Measurements from ENCODE around the gene LCORL.

Gene LCORL

DNA sequence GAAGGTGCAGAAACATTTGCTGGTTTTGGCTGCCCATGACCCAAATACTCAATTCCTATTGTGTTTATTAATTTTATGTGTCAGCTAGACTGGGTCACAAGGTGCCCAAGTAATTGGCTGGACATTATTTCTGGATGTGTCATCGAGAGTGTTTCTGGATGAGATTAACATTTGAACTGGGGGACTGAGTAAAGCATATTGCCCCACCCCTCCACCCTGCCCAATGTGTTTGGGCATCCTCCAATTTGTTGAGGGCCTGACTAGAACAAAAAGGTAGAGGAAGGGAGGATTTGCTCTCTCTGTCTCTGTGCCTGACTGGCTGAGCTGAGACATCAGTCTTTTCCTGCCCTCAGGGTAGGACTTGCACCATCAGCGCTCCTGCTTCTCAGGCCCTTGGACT, 29.7 kb upstream of the LCORL start:
- no peak for TF ChIP-seq EZH2phosphoT487 (IDR thresholded peaks at IDR 0.05; ENCODE audit: borderline replicate concordance, low read length)
- TF ChIP-seq, protein P1, sequence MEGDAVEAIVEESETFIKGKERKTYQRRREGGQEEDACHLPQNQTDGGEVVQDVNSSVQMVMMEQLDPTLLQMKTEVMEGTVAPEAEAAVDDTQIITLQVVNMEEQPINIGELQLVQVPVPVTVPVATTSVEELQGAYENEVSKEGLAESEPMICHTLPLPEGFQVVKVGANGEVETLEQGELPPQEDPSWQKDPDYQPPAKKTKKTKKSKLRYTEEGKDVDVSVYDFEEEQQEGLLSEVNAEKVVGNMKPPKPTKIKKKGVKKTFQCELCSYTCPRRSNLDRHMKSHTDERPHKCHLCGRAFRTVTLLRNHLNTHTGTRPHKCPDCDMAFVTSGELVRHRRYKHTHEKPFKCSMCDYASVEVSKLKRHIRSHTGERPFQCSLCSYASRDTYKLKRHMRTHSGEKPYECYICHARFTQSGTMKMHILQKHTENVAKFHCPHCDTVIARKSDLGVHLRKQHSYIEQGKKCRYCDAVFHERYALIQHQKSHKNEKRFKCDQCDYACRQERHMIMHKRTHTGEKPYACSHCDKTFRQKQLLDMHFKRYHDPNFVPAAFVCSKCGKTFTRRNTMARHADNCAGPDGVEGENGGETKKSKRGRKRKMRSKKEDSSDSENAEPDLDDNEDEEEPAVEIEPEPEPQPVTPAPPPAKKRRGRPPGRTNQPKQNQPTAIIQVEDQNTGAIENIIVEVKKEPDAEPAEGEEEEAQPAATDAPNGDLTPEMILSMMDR (IDR thresholded peaks at IDR 0.05; ENCODE audit: low read depth, low read length, poor library complexity, severe bottlenecking) = no peak
- H3K27ac ChIP-seq (ENCODE audit: low read depth, low read length) = no peak overlapping the region
- H3K36me3 ChIP-seq (ENCODE audit: control insufficient read depth, low read length) = no peaks in the 10 kb centered on the region
- H3K27me3 ChIP-seq (ENCODE audit: control insufficient read depth, low read length) = peaks cover 14% of the 10 kb centered on the region
- H4K20me1 ChIP-seq (ENCODE audit: control insufficient read depth, insufficient read depth, low read depth, low read length) = no peaks in the 10 kb centered on the region
- no peak overlapping the region for H3K4me3 ChIP-seq (ENCODE audit: low read length)
- no peaks in the 10 kb centered on the region for H3K79me2 ChIP-seq (ENCODE audit: control insufficient read depth, low read length)
- H3F3A ChIP-seq (ENCODE audit: control insufficient read depth, insufficient read depth) = no peaks in the 10 kb centered on the region
- H3K4me1 ChIP-seq (ENCODE audit: control insufficient read depth, low read length) = no peaks in the 10 kb centered on the region
- no peaks in the 10 kb centered on the region for H3K9me3 ChIP-seq (ENCODE audit: control insufficient read depth, insufficient read depth, low read length)
- no peak overlapping the region for H3K4me2 ChIP-seq (ENCODE audit: low read length)
- no peaks in the 10 kb centered on the region for H3K9me2 ChIP-seq (replicated peaks; ENCODE audit: control insufficient read depth, low read length)

DNA sequence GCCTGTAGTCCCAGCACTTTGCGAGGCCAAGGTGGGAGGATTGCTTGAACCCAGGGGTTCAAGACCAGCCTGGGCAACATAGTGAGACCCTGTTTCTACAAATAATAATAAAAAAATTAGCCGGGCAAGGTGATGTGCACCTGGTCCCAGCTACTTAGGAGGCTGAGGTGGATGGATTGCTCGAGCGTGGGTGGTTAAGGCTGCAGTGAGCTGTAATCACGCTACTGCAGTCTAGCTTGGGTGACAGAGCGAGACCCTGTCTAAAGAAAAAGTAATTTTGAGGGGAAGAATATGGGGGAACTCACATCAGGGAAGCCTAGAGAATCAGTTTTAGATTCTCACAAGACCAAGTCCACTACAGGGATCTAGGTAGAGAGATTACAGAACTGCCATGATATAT, 28.9 kb upstream of the LCORL start:
- TF ChIP-seq, protein P1 (IDR thresholded peaks at IDR 0.05; ENCODE audit: low read depth, low read length, poor library complexity, severe bottlenecking) = no peak
- TF ChIP-seq EZH2phosphoT487 (IDR thresholded peaks at IDR 0.05; ENCODE audit: borderline replicate concordance, low read length) = no peak
- Histone ChIP-seq H3K4me1 (ENCODE audit: control insufficient read depth, low read length) (no peaks in the 10 kb centered on the region), H3K27ac (ENCODE audit: low read depth, low read length) (no peak overlapping the region), H3K79me2 (ENCODE audit: control insufficient read depth, low read length) (no peaks in the 10 kb centered on the region), H3F3A (ENCODE audit: control insufficient read depth, insufficient read depth) (no peaks in the 10 kb centered on the region), H3K4me3 (ENCODE audit: low read length) (no peak overlapping the region), H3K9me2 (replicated peaks; ENCODE audit: control insufficient read depth, low read length) (no peaks in the 10 kb centered on the region), H3K4me2 (ENCODE audit: low read length) (no peak overlapping the region), H3K36me3 (ENCODE audit: control insufficient read depth, low read length) (no peaks in the 10 kb centered on the region), H4K20me1 (ENCODE audit: control insufficient read depth, insufficient read depth, low read depth, low read length) (no peaks in the 10 kb centered on the region), H3K9me3 (ENCODE audit: control insufficient read depth, insufficient read depth, low read length) (no peaks in the 10 kb centered on the region), H3K27me3 (ENCODE audit: control insufficient read depth, low read length) (peaks cover 7% of the 10 kb centered on the region)

DNA sequence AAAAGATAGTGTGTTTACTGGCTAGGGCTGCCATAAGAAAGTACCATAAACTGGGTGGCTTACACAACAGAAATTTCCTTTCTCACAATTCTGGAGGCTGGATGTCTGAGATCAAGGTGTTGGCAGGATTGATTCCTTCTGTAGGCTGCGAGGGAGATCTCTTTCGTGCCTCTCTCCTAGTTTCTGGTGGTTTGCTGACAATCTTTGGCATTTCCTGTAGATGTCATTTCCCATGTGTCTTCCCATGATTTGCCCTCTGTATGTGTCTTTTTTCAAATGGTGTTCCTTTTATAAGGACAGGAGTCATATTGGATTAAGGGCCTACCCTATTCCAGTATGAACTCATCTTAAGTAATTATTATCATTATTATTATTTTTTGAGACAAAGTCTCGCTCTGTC, 27.9 kb upstream of the LCORL start:
- no peak for TF ChIP-seq EZH2phosphoT487 (IDR thresholded peaks at IDR 0.05; ENCODE audit: borderline replicate concordance, low read length)
- TF ChIP-seq, protein P1 (IDR thresholded peaks at IDR 0.05; ENCODE audit: low read depth, low read length, poor library complexity, severe bottlenecking) = no peak
- Histone ChIP-seq H3K9me2 (replicated peaks; ENCODE audit: control insufficient read depth, low read length) (no peaks in the 10 kb centered on the region), H4K20me1 (ENCODE audit: control insufficient read depth, insufficient read depth, low read depth, low read length) (no peaks in the 10 kb centered on the region), H3K27ac (ENCODE audit: low read depth, low read length) (no peak overlapping the region), H3K4me1 (ENCODE audit: control insufficient read depth, low read length) (no peaks in the 10 kb centered on the region), H3K4me3 (ENCODE audit: low read length) (no peak overlapping the region), H3K36me3 (ENCODE audit: control insufficient read depth, low read length) (no peaks in the 10 kb centered on the region), H3K27me3 (ENCODE audit: control insufficient read depth, low read length) (peaks cover 4% of the 10 kb centered on the region; the same call in 1 of the 2 replicates), H3K79me2 (ENCODE audit: control insufficient read depth, low read length) (no peaks in the 10 kb centered on the region), H3F3A (ENCODE audit: control insufficient read depth, insufficient read depth) (no peaks in the 10 kb centered on the region), H3K9me3 (ENCODE audit: control insufficient read depth, insufficient read depth, low read length) (no peaks in the 10 kb centered on the region), H3K4me2 (ENCODE audit: low read length) (no peak overlapping the region)

DNA sequence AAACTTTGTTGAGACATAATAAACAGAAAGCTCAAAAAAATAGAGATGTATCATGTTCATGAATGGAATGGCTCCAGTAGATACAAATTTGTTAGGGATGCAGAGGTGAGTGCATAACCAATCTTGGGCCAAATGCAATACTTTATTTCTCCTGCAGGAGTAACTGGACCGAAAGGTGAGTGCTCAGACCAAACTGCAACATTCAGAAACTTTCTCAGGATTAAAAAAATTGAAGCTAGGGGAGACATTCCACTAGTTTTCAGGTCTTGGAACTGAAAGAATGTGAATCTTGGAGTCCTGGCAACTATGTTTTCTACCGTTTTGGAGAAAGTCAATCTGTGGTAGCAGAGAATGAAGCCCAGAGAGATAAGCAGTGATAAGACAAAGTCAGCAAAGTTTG, 21.2 kb upstream of the LCORL start:
- Histone ChIP-seq H3K4me3 (ENCODE audit: low read length) (no peak overlapping the region), H3K4me1 (ENCODE audit: control insufficient read depth, low read length) (no peaks in the 10 kb centered on the region), H3F3A (ENCODE audit: control insufficient read depth, insufficient read depth) (no peaks in the 10 kb centered on the region), H3K27ac (ENCODE audit: low read depth, low read length) (no peak overlapping the region), H4K20me1 (ENCODE audit: control insufficient read depth, insufficient read depth, low read depth, low read length) (no peaks in the 10 kb centered on the region), H3K27me3 (ENCODE audit: control insufficient read depth, low read length) (peaks cover 3% of the 10 kb centered on the region; the same call in 1 of the 2 replicates), H3K9me3 (ENCODE audit: control insufficient read depth, insufficient read depth, low read length) (no peaks in the 10 kb centered on the region), H3K9me2 (replicated peaks; ENCODE audit: control insufficient read depth, low read length) (no peaks in the 10 kb centered on the region), H3K79me2 (ENCODE audit: control insufficient read depth, low read length) (no peaks in the 10 kb centered on the region), H3K4me2 (ENCODE audit: low read length) (no peak overlapping the region), H3K36me3 (ENCODE audit: control insufficient read depth, low read length) (no peaks in the 10 kb centered on the region)
- TF ChIP-seq, protein P1 (IDR thresholded peaks at IDR 0.05; ENCODE audit: low read depth, low read length, poor library complexity, severe bottlenecking) = no peak
